Vagina (tissue), 2 donors: ENCODE data around the gene HNRNPA2B1. TPM values are rescaled to one million over a fixed set of nuclear protein-coding genes. Genes with fewer than 3 reads are reported as not detected.

Source experiments
- DNase-seq, 2 donors: peaks; one replicate each; pipeline ENCODE4 v3.0.0-alpha.2; 2017; ENCODE audit errors: extremely low spot score in 2 of 2
- H3K27ac ChIP-seq: fragments of 200-600 bp; sonication (generic); one replicate; pipeline ENCODE4 v1.5.1; 2019
- H3K27me3 ChIP-seq: fragments of 200-600 bp; sonication (generic); one replicate; pipeline ENCODE4 v1.5.1; 2019
- H3K36me3 ChIP-seq, 2 donors: fragments of 200-600 bp; sonication (generic); one replicate each; pipeline ENCODE4 v1.5.1; 2017 to 2019
- H3K4me1 ChIP-seq: fragments of 200-600 bp; sonication (generic); one replicate; pipeline ENCODE4 v1.5.1; 2019
- H3K4me3 ChIP-seq, 2 donors: fragments of 200-600 bp; sonication (generic); 1 replicate in 1 of 2; 2 replicates in 1 of 2; pipeline ENCODE4 v1.5.1; 2016 to 2019
- H3K9me3 ChIP-seq: fragments of 200-600 bp; sonication (generic); one replicate; pipeline ENCODE4 v1.5.1; 2019
- CTCF ChIP-seq, 3 experiments: fragments of 450-650 bp in 2 of 3; fragments of 200-600 bp in 1 of 3; sonication (generic) in 1 of 3; IDR thresholded peaks; one replicate each; pipeline ENCODE4 v1.5.1; 2017 to 2019; ENCODE audit warnings: antibody characterized with exemption in 3 of 3, mild to moderate bottlenecking in 2 of 3, moderate library complexity in 2 of 3
- POLR2A ChIP-seq, 2 donors: fragments of 450-650 bp; IDR thresholded peaks; one replicate each; pipeline ENCODE4 v1.6.1; 2017; ENCODE audit warnings: antibody characterized with exemption in 2 of 2, mild to moderate bottlenecking in 2 of 2, moderate library complexity in 2 of 2
- POLR2AphosphoS5 ChIP-seq, 2 donors: sonication (generic); formaldehyde crosslinking; IDR thresholded peaks; one replicate each; pipeline ENCODE4 v1.9.0; 2017; ENCODE audit warnings: antibody characterized with exemption in 2 of 2, mild to moderate bottlenecking in 2 of 2, low read depth in 1 of 2; ENCODE audit not compliant: insufficient read depth in 1 of 2
- intact Hi-C: fragments of 100-400 bp; cut with DNase I; formaldehyde crosslinking; loops from one replicate; pipeline ENCODE4 v1.15.1; 2023
- total RNA-seq: library from RNA; depleted of rRNA; stranded (reverse); fragments of >200 nt; gene quantifications from one replicate; pipeline ENCODE4 v1.2.3, GENCODE V29; 2016

HNRNPA2B1 gene
- 222 TPM for total RNA-seq

- intact Hi-C loops: loop anchor here (10.0 kb wide), 1 partner anchor 954 kb away; the partner anchor contains the start of genes HOXA3 and HOXA7
- Histone ChIP-seq H3K27ac (peak within 1 kb of the TSS; percentile 100), H3K27me3 (no peaks in the 10 kb centered on the region), H3K36me3 (peaks cover 0 to 21% of the 10 kb centered on the region in 2 donors), H3K4me3 (peak within 1 kb of the TSS; percentile 81 to 98), H3K4me1 (peaks cover 57% of the 10 kb centered on the region), H3K9me3 (no peaks in the 10 kb centered on the region)
- TF ChIP-seq POLR2AphosphoS5 (IDR thresholded peaks at IDR 0.05; ENCODE audit: insufficient read depth in 1 of 2, low read depth in 1 of 2) (peak; percentile 93 to 100), POLR2A (IDR thresholded peaks at IDR 0.05) (peak; percentile 57 to 100), CTCF (IDR thresholded peaks at IDR 0.05) (peak in 1 of 3 experiments; percentile 16)
- peak; percentile 98 to 99 for DNase-seq
Measured at GRCh38 chr7:26200444-26201246, at the start of gene HNRNPA2B1. Gene HNRNPA2B1 (minus strand): TSS chr7:26200746. CDS start chr7:26200577, 169 bp downstream.

GRCh38 chr7:26250239-26250638 is 49.7 kb upstream of the HNRNPA2B1 start:
- intact Hi-C loops: no loop called here
- Histone ChIP-seq H3K27ac (no peak overlapping the region), H3K4me3 (no peak overlapping the region), H3K9me3 (no peaks in the 10 kb centered on the region), H3K4me1 (no peaks in the 10 kb centered on the region), H3K27me3 (no peaks in the 10 kb centered on the region), H3K36me3 (no peaks in the 10 kb centered on the region)
- TF ChIP-seq CTCF (IDR thresholded peaks at IDR 0.05) (no peak), POLR2AphosphoS5 (IDR thresholded peaks at IDR 0.05; ENCODE audit: insufficient read depth in 1 of 2, low read depth in 1 of 2) (no peak), POLR2A (IDR thresholded peaks at IDR 0.05) (no peak)
- no peak for DNase-seq

GRCh38 chr7:26245150-26245549 is 44.6 kb upstream of the HNRNPA2B1 start:
- no peak for TF ChIP-seq CTCF (IDR thresholded peaks at IDR 0.05)
- TF ChIP-seq POLR2A (IDR thresholded peaks at IDR 0.05): no peak
- TF ChIP-seq POLR2AphosphoS5 (IDR thresholded peaks at IDR 0.05; ENCODE audit: insufficient read depth in 1 of 2, low read depth in 1 of 2): no peak
- H3K27me3 ChIP-seq: no peaks in the 10 kb centered on the region
- no peaks in the 10 kb centered on the region for H3K36me3 ChIP-seq
- intact Hi-C loops: no loop called here
- no peaks in the 10 kb centered on the region for H3K4me1 ChIP-seq
- no peak overlapping the region for H3K4me3 ChIP-seq
- no peak overlapping the region for H3K27ac ChIP-seq
- DNase-seq: no peak
- H3K9me3 ChIP-seq: no peaks in the 10 kb centered on the region

- no peak overlapping the region for H3K4me3 ChIP-seq
- no peak overlapping the region for H3K27ac ChIP-seq
- H3K9me3 ChIP-seq: no peaks in the 10 kb centered on the region
- no peaks in the 10 kb centered on the region for H3K27me3 ChIP-seq
- no peak for TF ChIP-seq POLR2AphosphoS5 (IDR thresholded peaks at IDR 0.05; ENCODE audit: insufficient read depth in 1 of 2, low read depth in 1 of 2)
- no peaks in the 10 kb centered on the region for H3K4me1 ChIP-seq
- DNase-seq: no peak
- intact Hi-C loops: no loop called here
- no peaks in the 10 kb centered on the region for H3K36me3 ChIP-seq
Measured at GRCh38 chr7:26238032-26238431, 37.5 kb upstream of the HNRNPA2B1 start.

GRCh38 chr7:26237035-26237807 is 36.7 kb upstream of the HNRNPA2B1 start:
- H3K4me3 ChIP-seq: no peak overlapping the region
- intact Hi-C loops: no loop called here
- no peaks in the 10 kb centered on the region for H3K36me3 ChIP-seq
- no peak for DNase-seq
- H3K27me3 ChIP-seq: no peaks in the 10 kb centered on the region
- H3K9me3 ChIP-seq: no peaks in the 10 kb centered on the region
- no peak overlapping the region for H3K27ac ChIP-seq
- TF ChIP-seq CTCF (IDR thresholded peaks at IDR 0.05) (no peak), POLR2AphosphoS5 (IDR thresholded peaks at IDR 0.05; ENCODE audit: insufficient read depth in 1 of 2, low read depth in 1 of 2) (no peak), POLR2A (IDR thresholded peaks at IDR 0.05) (no peak)
- H3K4me1 ChIP-seq: no peaks in the 10 kb centered on the region
